ENCODE data around the gene RPEL1. TPM values are rescaled to one million over a fixed set of nuclear protein-coding genes. Genes with fewer than 3 reads are reported as not detected.

Gene RPEL1
- under 0.01 and 0.14 TPM in 2 replicates for total RNA-seq

DNA sequence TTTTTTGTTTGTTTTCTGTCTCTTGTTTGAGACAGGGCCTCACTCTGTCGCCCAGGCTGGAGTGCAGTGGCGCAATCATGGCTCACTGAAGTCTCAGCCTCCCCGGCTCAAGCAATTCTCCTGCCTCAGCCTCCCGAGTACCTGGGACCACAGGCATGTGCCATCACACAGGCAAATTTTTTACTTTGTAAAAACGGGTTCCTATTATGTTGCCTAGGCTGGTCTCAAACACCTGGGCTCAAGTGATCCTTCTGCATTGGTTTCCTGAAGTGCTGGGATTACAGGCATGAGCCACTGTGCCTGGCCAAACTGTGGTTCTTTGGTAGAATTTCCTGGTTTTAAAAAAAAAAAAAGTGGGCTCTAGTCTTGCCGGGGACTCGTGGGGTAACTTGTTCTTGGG is at the start of gene RPEL1:
TSS of gene RPEL1 (plus strand) at position 301 of the 400 bp plus-strand sequence. CDS start 110 bp downstream, outside the sequence.

DNA sequence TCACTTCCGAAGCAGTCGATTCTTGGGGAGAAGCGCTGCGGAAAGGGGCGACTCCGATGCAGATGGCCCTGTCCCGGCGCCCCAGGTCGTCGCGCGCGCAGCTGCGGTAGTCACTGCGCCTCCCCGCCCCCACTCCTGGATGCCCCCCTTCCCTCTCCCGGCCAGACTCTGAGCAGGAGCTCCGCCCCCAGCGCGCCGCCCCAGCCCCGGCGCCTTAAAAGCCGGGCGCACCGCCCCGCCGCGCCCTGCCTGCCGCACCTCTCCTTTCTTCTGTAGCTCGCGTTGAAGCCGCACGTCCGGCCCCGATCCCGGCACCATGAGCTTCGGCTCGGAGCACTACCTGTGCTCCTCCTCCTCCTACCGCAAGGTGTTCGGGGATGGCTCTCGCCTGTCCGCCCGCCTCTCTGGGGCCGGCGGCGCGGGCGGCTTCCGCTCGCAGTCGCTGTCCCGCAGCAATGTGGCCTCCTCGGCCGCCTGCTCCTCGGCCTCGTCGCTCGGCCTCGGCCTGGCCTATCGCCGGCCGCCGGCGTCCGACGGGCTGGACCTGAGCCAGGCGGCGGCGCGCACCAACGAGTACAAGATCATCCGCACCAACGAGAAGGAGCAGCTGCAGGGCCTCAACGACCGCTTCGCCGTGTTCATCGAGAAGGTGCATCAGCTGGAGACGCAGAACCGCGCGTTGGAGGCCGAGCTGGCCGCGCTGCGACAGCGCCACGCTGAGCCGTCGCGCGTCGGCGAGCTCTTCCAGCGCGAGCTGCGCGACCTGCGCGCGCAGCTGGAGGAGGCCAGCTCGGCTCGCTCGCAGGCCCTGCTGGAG is 31.4 kb downstream of the RPEL1 start, which contains the start of gene INA:
TSS of gene INA (plus strand) at position 243 of the 817 bp plus-strand sequence. CDS start at position 317, 74 bp downstream.

Other genes starting within 250 kb of the RPEL1 start
- 159 and 173 TPM in 2 replicates for gene NT5C2, start 52.6 kb upstream of the RPEL1 start, total RNA-seq
- gene INA, start 31.3 kb downstream of the RPEL1 start, total RNA-seq: 0.07 and 0.34 TPM in 2 replicates
- gene PCGF6, start 105.3 kb downstream of the RPEL1 start, total RNA-seq: 13.5 and 16.4 TPM in 2 replicates
- 5.0 and 6.2 TPM in 2 replicates for gene TAF5, start 122.1 kb downstream of the RPEL1 start, total RNA-seq
- gene ATP5MK, start 150.6 kb downstream of the RPEL1 start, total RNA-seq: 96.7 and 130 TPM in 2 replicates
- gene PDCD11, start 150.7 kb downstream of the RPEL1 start, total RNA-seq: 68.7 and 86.9 TPM in 2 replicates
- under 0.01 and 1.3 TPM in 2 replicates for gene CALHM2, start 206.5 kb downstream of the RPEL1 start, total RNA-seq
- gene CALHM1, start 213.0 kb downstream of the RPEL1 start, total RNA-seq: not detected in 2 replicates
- gene CALHM3, start 233.4 kb downstream of the RPEL1 start, total RNA-seq: not detected in 2 replicates
- gene NEURL1, start 247.8 kb downstream of the RPEL1 start, total RNA-seq: 1.6 and 2.7 TPM in 2 replicates